NCI-H82 (cell line): ENCODE measurements around the gene PCNX2.
"Not testable (repeated sequence)": the region's sequence is repeated elsewhere in the genome, so short reads cannot be mapped to it uniquely, and the experiment has no call there.

Source experiments
- DNase-seq: peaks from one replicate; lab custom pipeline; 2025; lab: John Stamatoyannopoulos, UW

Gene PCNX2

GRCh38 chr1:233097959-233098580 lies 197.5 kb downstream of the PCNX2 start:
- DNase-seq = no peak

- DNase-seq = no peak
These were observed 198.0 kb downstream of the PCNX2 start for GRCh38 chr1:233097546-233097945.

GRCh38 chr1:233094691-233095090 lies 200.8 kb downstream of the PCNX2 start:
- DNase-seq = no peak

GRCh38 chr1:233094269-233094668 lies 201.3 kb downstream of the PCNX2 start:
- no peak for DNase-seq

GRCh38 chr1:233090746-233091494 lies 204.6 kb downstream of the PCNX2 start:
- no peak for DNase-seq

GRCh38 chr1:233089251-233089650 lies 206.3 kb downstream of the PCNX2 start:
- no peak for DNase-seq

- no peak for DNase-seq
These were observed 206.9 kb downstream of the PCNX2 start for GRCh38 chr1:233088613-233089012.

GRCh38 chr1:233086961-233087881 lies 208.3 kb downstream of the PCNX2 start:
- DNase-seq = no peak

- DNase-seq = no peak
These were observed 210.0 kb downstream of the PCNX2 start for GRCh38 chr1:233085566-233085965.

- peak; percentile 63 for DNase-seq
These were observed 212.6 kb downstream of the PCNX2 start for GRCh38 chr1:233082778-233083550.

GRCh38 chr1:233081735-233082134 lies 213.8 kb downstream of the PCNX2 start:
- DNase-seq = no peak

GRCh38 chr1:233080827-233081226 lies 214.7 kb downstream of the PCNX2 start:
- not testable (repeated sequence) for DNase-seq

GRCh38 chr1:233080286-233080685 lies 215.2 kb downstream of the PCNX2 start:
- no peak for DNase-seq

GRCh38 chr1:233079574-233079973 lies 216.0 kb downstream of the PCNX2 start:
- DNase-seq = no peak

- peak; percentile 62 for DNase-seq
These were observed 217.1 kb downstream of the PCNX2 start for GRCh38 chr1:233078396-233078795.

- no peak for DNase-seq
These were observed 219.6 kb downstream of the PCNX2 start for GRCh38 chr1:233075915-233076295.

- no peak for DNase-seq
These were observed 229.4 kb downstream of the PCNX2 start for GRCh38 chr1:233066087-233066486.

GRCh38 chr1:233065685-233066084 lies 229.8 kb downstream of the PCNX2 start:
- no peak for DNase-seq

GRCh38 chr1:233064988-233065387 lies 230.5 kb downstream of the PCNX2 start:
- DNase-seq = no peak

- DNase-seq = no peak
These were observed 232.1 kb downstream of the PCNX2 start for GRCh38 chr1:233063462-233063861.

- no peak for DNase-seq
These were observed 234.3 kb downstream of the PCNX2 start for GRCh38 chr1:233061265-233061664.

GRCh38 chr1:233060461-233060994 lies 235.0 kb downstream of the PCNX2 start:
- peak; percentile 62 for DNase-seq
